AG09309 (cell line): ENCODE results near the gene ST3GAL5.
"Not testable (repeated sequence)": the region's sequence is repeated elsewhere in the genome, so short reads cannot be mapped to it uniquely, and the experiment has no call there.

Experiments used
- DNase-seq: peaks from one replicate; pipeline ENCODE4 v3.0.0-alpha.2; 2010; ENCODE audit warnings: low read depth
- H3K4me3 ChIP-seq: 2 replicates; pipeline ENCODE4 v1.5.1; 2011; ENCODE audit warnings: mild to moderate bottlenecking, low read depth, low read length, moderate library complexity; ENCODE audit not compliant: control insufficient read depth
- TF ChIP-seq, protein P1 (sequence below): IDR thresholded peaks from 2 replicates; pipeline ENCODE4 v1.5.1; 2011; ENCODE audit warnings: mild to moderate bottlenecking, low read depth, low read length, inconsistent platforms; ENCODE audit not compliant: insufficient read depth, control insufficient read depth; ENCODE audit errors: missing control alignments

The ST3GAL5 gene

DNA sequence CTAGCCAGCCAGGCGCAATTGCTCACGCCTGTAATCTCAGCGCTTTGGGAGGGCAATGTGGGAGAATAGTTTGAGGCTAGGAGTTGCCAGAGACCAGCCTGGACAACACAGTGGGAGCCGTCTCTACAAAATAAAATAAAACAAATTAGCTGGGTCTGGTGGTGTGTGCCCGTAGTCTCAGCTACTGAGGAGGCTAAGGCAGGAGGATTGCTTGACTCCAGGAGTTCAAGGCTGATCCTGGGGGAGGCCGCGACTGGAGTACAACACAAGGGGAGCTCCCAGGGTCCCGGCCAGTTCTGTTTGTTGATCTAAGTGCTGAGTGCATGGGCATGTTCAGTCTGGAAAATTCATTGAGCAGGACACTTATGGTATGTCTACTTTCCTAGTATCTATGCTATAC lies 2.6 kb downstream of the ST3GAL5 start:
- DNase-seq = no peak
- no peak overlapping the region for H3K4me3 ChIP-seq
- TF ChIP-seq, protein P1, sequence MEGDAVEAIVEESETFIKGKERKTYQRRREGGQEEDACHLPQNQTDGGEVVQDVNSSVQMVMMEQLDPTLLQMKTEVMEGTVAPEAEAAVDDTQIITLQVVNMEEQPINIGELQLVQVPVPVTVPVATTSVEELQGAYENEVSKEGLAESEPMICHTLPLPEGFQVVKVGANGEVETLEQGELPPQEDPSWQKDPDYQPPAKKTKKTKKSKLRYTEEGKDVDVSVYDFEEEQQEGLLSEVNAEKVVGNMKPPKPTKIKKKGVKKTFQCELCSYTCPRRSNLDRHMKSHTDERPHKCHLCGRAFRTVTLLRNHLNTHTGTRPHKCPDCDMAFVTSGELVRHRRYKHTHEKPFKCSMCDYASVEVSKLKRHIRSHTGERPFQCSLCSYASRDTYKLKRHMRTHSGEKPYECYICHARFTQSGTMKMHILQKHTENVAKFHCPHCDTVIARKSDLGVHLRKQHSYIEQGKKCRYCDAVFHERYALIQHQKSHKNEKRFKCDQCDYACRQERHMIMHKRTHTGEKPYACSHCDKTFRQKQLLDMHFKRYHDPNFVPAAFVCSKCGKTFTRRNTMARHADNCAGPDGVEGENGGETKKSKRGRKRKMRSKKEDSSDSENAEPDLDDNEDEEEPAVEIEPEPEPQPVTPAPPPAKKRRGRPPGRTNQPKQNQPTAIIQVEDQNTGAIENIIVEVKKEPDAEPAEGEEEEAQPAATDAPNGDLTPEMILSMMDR = no peak

DNA sequence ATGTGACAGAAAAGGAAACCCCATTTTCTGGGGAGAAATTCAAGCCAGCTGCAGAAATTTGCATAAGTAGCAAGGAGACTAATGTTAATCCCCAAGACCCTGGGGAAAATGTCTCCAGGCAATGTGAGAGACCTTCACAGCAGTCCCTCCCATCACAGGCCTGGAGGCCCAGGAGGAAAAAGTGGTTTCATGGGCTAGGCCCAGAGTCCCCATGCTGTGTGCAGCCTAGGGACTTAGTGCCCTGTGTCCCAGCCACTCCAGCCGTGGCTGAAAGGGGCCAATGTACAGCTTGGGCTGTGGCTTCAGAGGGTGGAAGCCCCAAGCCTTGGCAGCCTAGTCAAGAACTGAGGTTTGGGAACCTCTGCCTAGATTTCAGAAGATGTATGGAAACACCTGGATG lies 7.0 kb downstream of the ST3GAL5 start:
- DNase-seq, H3K4me3 ChIP-seq: not testable (repeated sequence)

DNA sequence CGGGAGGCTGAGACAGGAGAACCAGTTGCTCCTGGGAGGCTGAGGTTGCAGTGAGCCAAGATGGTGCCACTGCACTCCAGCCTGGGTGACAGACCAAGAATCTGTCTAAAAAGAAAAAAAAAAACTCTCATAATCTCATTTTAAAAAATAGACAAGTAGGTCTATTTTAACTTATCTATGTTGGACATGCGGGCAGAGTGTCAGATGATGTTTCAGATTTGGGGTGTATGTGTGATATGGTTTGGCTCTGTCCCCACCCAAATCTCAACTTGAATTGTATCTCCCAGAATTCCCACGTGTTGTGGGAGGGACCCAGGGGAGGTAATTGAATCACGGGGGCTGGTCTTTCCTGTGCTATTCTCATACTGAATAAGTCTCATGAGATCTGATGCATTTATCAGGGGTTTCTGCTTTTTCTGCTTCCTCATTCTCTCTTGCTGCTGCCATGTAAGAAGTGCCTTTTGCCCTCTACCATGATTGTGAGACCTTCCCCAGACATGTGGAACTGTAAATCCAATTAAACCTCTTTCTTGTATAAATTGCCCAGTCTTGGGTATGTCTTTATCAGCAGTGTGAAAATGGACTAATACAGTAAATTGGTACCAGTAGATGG lies 8.0 kb downstream of the ST3GAL5 start:
- DNase-seq, H3K4me3 ChIP-seq: not testable (repeated sequence)

DNA sequence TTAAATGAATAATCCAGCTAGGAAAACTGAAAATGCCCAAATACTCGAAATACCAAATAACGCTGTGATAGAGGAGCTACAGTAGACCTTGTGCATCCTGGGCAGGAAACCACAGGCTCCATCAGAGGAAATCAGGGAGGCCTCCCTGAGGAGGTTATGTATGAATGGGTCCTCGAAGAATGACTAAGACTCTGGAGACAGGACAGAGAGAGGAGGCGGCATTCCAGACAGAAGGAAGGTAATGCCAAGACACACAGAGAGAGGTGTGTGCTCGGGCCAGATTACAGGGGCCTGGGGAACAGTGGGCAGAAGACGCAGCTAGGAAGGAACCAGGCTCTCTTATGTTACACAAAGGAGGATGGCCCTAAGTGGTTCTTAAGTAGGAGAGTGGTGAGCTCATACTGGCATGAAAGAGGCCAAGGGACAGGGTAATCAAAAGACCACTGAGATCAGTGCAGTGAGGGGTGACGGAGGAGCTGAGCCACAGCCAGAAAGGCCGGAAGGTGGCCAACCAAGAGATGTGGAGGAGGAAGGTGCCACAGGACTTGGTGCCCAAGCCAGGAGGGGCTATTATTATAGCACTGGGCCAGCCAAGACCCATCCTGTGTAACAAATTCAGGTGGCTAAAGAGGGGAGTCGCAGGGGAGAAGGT lies 9.9 kb downstream of the ST3GAL5 start:
- no peak overlapping the region for H3K4me3 ChIP-seq
- TF ChIP-seq, protein P1 = no peak
- no peak for DNase-seq

- TF ChIP-seq, protein P1 = no peak
- DNase-seq = no peak
- H3K4me3 ChIP-seq = no peak overlapping the region
Observed at GRCh38 chr2:85875350-85876050, 13.3 kb downstream of the ST3GAL5 start.

DNA sequence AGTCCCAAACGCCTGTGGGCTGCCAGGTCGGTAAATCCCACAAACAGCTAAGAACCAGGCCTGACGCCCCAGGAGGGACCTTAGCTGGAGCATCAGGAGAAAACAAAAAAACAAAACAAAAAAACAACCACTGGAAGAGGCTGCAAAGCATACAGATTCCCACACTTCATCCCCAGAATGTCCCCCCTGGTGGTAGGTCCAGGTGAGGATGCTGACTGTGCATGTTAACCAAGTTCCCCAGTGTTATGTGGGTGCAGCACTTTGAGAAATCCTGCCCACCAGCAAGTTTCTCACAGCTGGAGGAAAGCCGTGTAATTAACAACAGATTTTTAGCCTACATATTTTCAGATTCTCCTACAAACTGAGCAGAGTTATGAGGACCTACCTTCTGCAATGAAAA lies 15.1 kb downstream of the ST3GAL5 start:
- no peak for DNase-seq
- TF ChIP-seq, protein P1 = peak; percentile 40
- H3K4me3 ChIP-seq = no peak overlapping the region

GRCh38 chr2:85872536-85873161 lies 16.1 kb downstream of the ST3GAL5 start:
- DNase-seq = no peak
- H3K4me3 ChIP-seq = no peak overlapping the region
- TF ChIP-seq, protein P1 = no peak
